OCI-LY3 (cell line): ENCODE measurements around the gene GATAD2B.

Source experiments
- H2AFZ ChIP-seq: fragments of 200-600, 300-600 bp; shearing (Covaris generic); 2 replicates; pipeline ENCODE4 v1.6.0; 2014; ENCODE audit warnings: antibody characterized with exemption, low read depth, low read length
- H3K27ac ChIP-seq: fragments of 200-600, 300-600 bp; sonication (generic); 2 replicates; pipeline ENCODE4 v1.5.1; 2014; ENCODE audit warnings: mild to moderate bottlenecking, low read length, moderate library complexity, mixed read lengths
- H3K27me3 ChIP-seq: fragments of 200-600, 300-600 bp; sonication (generic); 2 replicates; pipeline ENCODE4 v1.6.1; 2014; ENCODE audit warnings: low read depth, low read length, mixed read lengths
- H3K36me3 ChIP-seq: fragments of 200-600, 300-600 bp; sonication (generic); replicated peaks from 2 replicates; pipeline ENCODE3; 2014; ENCODE audit warnings: low read depth, low read length, mixed read lengths
- H3K4me1 ChIP-seq: fragments of 300-600, 200-600 bp; sonication (generic); 2 replicates; pipeline ENCODE4 v1.6.1; 2014; ENCODE audit warnings: low read length, mixed read lengths
- H3K4me2 ChIP-seq: fragments of 200-600, 300-600 bp; sonication (generic); 2 replicates; pipeline ENCODE4 v1.6.1; 2014; ENCODE audit warnings: low read length, mixed read lengths
- H3K4me3 ChIP-seq: fragments of 300-600, 200-600 bp; sonication (generic); 2 replicates; pipeline ENCODE4 v1.5.1; 2014; ENCODE audit warnings: antibody characterized with exemption, mild to moderate bottlenecking, low read length, moderate library complexity
- H3K79me2 ChIP-seq: fragments of 300-600, 200-600 bp; shearing (Covaris generic); 2 replicates; pipeline ENCODE4 v1.6.1; 2014; ENCODE audit warnings: mild to moderate bottlenecking, low read length, mixed read lengths
- H3K9ac ChIP-seq: fragments of 300-600, 200-600 bp; shearing (Covaris generic); 2 replicates; pipeline ENCODE4 v1.6.0; 2014; ENCODE audit warnings: mild to moderate bottlenecking, low read length, moderate library complexity
- H3K9me3 ChIP-seq: fragments of 200-600, 300-600 bp; shearing (Covaris generic); 2 replicates; pipeline ENCODE4 v1.6.1; 2014; ENCODE audit warnings: low read length, mixed read lengths; ENCODE audit not compliant: insufficient read depth
- H4K20me1 ChIP-seq: fragments of 200-600, 300-600 bp; sonication (generic); 2 replicates; pipeline ENCODE4 v1.6.1; 2016; ENCODE audit warnings: low read length, mixed read lengths; ENCODE audit not compliant: insufficient read depth
- EZH2phosphoT487 ChIP-seq: fragments of 200-600 bp; shearing (Covaris generic); IDR thresholded peaks from 2 replicates; pipeline ENCODE4 v1.6.1; 2018; ENCODE audit warnings: antibody characterized with exemption, mixed run types, low read depth
- TF ChIP-seq, protein P1 (sequence below): fragments of 200-600, 300-600 bp; sonication (generic); IDR thresholded peaks from 2 replicates; pipeline ENCODE4 v1.5.1; 2014; ENCODE audit warnings: antibody characterized with exemption, low read length, low read depth

The GATAD2B gene

DNA sequence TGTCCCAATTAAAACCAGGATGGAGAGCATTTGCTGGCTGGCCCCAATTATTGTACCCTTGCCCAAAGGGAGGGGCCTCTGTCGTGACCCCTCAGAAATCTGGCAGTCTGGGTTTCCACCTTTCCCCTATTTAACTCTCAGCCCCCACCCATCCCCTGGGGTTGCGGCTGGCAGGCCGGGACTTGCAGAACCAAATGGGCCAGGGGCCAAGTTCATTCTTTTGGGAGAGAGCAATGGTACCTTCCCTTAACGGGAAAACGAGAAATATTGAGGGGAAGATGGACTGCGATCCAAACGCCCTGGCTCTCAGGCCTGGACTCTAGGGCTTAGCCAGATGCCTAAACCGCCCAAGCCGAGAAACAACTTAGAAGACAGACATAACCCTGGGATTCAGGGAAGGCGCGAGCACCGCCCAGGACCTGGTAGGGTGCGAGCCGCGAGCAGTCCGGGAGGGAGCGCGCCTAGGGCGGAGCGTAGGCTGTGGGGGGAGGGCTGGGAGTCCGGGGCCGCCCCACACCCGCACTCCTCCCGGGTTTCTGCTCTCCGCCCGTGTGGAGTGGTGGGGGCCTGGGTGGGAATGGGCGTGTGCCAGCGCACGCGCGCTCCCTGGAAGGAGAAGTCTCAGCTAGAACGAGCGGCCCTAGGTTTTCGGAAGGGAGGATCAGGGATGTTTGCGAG, 147.9 kb downstream of the GATAD2B start, which contains the start of gene SLC27A3:
Gene SLC27A3 (plus strand): TSS at position 628 of the 678 bp plus-strand sequence. CDS start 91 bp downstream, outside the sequence.
- peak within 1 kb of the TSS; percentile 53 for H3K9ac ChIP-seq
- H3K9me3 ChIP-seq = no peaks in the 10 kb centered on the region
- H3K4me2 ChIP-seq = peak within 1 kb of the TSS; percentile 67
- no peaks in the 10 kb centered on the region for H3K79me2 ChIP-seq
- TF ChIP-seq, protein P1, sequence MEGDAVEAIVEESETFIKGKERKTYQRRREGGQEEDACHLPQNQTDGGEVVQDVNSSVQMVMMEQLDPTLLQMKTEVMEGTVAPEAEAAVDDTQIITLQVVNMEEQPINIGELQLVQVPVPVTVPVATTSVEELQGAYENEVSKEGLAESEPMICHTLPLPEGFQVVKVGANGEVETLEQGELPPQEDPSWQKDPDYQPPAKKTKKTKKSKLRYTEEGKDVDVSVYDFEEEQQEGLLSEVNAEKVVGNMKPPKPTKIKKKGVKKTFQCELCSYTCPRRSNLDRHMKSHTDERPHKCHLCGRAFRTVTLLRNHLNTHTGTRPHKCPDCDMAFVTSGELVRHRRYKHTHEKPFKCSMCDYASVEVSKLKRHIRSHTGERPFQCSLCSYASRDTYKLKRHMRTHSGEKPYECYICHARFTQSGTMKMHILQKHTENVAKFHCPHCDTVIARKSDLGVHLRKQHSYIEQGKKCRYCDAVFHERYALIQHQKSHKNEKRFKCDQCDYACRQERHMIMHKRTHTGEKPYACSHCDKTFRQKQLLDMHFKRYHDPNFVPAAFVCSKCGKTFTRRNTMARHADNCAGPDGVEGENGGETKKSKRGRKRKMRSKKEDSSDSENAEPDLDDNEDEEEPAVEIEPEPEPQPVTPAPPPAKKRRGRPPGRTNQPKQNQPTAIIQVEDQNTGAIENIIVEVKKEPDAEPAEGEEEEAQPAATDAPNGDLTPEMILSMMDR = no peak
- no peak for TF ChIP-seq EZH2phosphoT487
- no peak within 1 kb of the TSS for H3K27ac ChIP-seq
- no peaks in the 10 kb centered on the region for H3K27me3 ChIP-seq
- no peaks in the 10 kb centered on the region for H4K20me1 ChIP-seq
- peaks cover 12% of the 10 kb centered on the region; the same call in 1 of the 2 replicates for H3K4me1 ChIP-seq
- peak within 1 kb of the TSS; percentile 81 for H3K4me3 ChIP-seq
- peaks cover 38% of the 10 kb centered on the region for H3K36me3 ChIP-seq
- H2AFZ ChIP-seq = peak within 1 kb of the TSS; percentile 52; the same call in 1 of the 2 replicates

DNA sequence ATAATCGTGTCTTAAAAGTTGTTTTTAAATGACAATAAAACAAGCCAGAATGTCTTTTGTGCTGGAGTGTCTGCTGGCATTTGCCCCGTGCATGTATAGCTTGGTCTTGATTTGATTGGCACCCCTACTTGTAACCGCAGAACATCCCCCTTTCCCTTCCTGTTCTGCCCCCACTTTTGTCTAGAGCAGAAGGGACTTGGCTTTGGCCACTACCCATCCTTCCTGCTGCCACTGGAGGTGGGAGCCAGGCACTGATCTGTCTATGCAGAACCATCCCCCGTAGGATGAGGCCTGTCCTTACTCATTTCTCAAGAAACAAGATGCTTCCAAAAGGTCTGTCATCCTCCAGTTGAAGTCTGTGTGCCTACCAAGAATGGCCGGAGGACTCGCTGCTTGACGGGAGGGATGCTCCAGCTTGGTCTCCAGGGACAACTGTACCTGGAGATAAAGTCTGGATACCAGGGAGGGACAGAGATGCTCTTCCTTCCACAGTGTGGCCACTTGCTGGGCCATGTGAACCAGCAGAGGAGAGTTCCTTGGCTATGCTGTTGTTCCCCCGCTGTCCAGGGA, 148.7 kb downstream of the GATAD2B start:
- Histone ChIP-seq H3K27ac (no peak overlapping the region), H3K4me2 (no peak overlapping the region), H3K36me3 (peaks cover 44% of the 10 kb centered on the region)

DNA sequence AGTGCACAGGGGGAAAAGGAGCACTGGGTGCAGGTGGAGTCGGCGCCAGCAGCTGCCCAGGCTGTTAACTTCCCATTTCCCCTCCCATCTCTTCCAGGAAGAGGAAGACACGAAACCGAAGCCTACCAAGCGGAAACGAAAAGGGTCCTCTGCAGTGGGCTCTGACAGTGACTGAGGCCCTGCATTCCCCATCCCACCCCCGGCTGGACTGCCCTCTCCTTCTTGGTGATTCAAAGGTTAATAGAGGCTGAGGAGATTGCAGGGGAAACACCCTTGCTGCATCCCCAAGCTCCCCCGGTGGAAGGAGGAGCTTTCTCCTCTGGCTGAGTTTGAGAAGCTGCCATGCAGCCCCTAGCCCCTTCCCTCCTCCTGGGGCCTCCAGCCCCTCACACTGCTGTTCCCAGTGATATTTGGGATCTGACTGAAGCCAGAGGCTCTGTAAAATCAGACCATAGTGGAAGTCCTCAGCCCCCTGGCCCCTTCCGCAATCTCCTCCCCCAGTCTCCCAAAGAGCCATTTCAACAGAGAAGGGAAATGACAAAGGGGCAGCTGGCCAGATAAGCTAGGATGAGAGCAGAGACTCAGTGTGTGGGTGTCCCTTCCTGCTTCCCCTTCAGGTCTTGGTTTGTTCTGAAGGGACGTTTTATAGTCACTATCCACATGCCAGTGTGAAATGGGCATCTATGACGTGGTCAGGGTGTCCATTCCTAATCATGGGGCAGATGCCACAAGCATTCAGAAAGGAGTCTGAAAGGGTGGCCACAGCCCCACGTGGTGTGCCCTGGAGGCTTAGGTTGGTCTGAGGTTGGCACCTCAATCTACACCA, 149.5 kb downstream of the GATAD2B start:
- no peak for TF ChIP-seq EZH2phosphoT487
- TF ChIP-seq, protein P1 = no peak
- Histone ChIP-seq H3K27ac (no peak overlapping the region), H3K4me1 (peaks cover 12% of the 10 kb centered on the region; the same call in 1 of the 2 replicates), H3K9me3 (no peaks in the 10 kb centered on the region), H3K4me3 (no peak overlapping the region), H3K79me2 (no peaks in the 10 kb centered on the region), H3K27me3 (no peaks in the 10 kb centered on the region), H3K36me3 (peaks cover 51% of the 10 kb centered on the region), H2AFZ (no peak overlapping the region), H3K4me2 (no peak overlapping the region), H3K9ac (no peak overlapping the region), H4K20me1 (no peaks in the 10 kb centered on the region)

More for the DNA sequence above, 148.7 kb downstream of the GATAD2B start:
- Histone ChIP-seq H3K9ac (no peak overlapping the region), H2AFZ (no peak overlapping the region), H3K9me3 (no peaks in the 10 kb centered on the region), H3K27me3 (no peaks in the 10 kb centered on the region), H3K79me2 (no peaks in the 10 kb centered on the region), H3K4me3 (no peak overlapping the region), H4K20me1 (no peaks in the 10 kb centered on the region), H3K4me1 (peaks cover 12% of the 10 kb centered on the region; the same call in 1 of the 2 replicates)
- TF ChIP-seq EZH2phosphoT487 = no peak
- TF ChIP-seq, protein P1 = no peak
